ENCODE results near the gene TMEM108.

Gene TMEM108

DNA sequence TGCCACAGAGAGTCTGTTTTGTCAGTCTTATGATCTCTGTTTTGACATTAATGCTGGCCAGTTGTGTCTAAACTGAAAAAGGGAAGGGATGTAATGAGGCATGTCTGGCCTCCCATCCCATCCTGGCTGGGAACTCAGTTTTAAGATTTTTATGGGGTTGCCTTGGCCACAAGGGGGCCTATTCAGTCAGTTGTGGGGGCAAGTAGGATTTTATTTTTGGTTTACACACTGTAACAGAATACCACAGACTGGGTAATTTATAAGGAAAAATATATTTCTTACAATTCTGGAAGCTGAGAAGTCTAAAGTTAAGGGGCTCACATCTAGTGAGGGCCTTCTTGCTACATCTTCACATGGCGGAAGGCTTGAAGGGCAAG is 129.8 kb downstream of the TMEM108 start:
- DNase-seq: no peak

DNA sequence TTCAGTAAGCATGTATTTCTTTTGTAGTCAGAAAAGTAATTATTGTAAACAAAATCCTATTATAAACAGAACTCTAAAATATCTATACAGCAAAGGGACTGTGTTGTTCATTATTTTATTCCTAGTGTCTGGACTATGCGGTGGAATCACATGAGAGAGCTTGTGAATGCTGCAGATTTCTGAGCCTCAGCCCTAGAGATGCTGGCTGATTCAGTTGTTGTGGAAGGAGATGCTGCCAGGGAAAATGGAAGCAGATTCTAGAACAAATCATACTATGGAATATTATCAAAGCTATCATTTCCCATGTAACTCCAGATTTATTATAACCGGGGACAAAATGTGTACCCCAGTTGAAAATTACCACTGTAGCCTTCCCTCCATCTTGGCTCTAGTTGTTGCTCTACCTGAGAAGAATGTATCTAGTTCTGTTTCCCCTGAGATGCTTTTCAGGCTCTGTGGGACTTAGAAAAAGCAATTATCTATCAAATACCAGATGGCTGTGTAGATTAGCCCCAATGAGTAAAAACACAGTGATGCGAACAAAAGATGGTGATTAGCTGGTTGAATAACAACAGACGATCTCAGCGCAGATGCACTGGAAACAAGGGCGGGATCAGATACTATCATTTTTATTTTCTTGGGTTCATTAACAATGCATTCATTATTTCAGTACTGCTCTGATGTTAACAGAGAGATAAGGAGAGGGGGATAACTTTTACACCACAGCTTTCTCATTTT is 131.3 kb downstream of the TMEM108 start:
- DNase-seq: peak; percentile 67

GRCh38 chr3:133171831-133172230 is 133.6 kb downstream of the TMEM108 start:
- no peak for DNase-seq

DNA sequence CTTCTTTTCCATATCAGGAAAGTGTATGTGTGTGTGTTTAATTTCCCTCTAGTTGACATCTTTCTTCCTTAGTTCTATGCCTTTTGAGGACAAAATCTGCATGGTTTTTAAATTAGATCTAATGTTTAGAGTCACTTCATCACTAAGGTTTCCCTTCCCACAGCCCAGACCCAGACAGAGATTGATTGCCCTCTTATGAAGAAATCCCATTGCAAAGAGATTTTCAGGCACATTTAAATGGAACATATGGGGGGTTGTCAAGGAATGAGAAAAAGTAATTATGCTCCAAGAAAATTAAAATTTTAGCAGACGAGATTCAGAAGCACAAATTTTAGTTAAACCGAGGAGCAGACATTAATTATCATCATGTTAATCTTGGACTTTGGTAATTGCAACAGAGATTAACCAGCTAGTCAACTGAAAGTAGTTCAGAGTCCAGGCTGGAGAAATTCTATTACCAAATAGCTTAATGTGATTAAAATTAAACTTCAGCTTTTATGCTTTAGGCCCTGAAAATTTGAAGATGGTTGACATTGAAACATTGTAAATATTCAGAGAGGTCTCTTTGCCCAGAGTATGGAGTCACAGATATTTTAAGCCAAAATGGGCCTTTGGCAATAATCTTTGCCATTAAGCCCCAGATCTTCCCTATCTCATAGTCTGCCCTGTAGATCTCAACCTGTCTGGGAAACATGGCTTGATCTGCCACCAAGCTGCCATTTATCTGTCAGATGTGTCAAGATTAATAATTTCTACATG is 143.4 kb downstream of the TMEM108 start:
- DNase-seq: no peak

- DNase-seq: no peak
Measured at GRCh38 chr3:133187870-133188379, 149.7 kb downstream of the TMEM108 start.

DNA sequence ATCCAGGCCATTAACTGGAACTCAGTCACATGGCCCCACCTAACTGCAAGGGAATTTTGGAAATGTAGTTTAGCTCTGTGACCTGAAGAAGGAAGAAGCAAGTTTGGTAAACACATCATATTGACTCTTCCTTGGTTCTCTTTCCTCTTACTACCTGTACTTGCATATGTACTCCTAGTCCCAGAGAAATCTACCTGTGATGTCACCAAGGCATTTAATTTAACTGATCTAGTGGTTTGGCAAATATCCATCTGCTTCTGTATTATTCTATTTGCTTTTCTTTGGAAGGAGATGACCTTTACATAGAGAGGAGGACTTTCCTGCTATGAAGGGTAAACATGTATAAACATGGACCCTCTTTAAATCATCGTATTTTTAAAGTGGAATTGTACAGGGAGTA is 150.8 kb downstream of the TMEM108 start:
- DNase-seq: no peak

DNA sequence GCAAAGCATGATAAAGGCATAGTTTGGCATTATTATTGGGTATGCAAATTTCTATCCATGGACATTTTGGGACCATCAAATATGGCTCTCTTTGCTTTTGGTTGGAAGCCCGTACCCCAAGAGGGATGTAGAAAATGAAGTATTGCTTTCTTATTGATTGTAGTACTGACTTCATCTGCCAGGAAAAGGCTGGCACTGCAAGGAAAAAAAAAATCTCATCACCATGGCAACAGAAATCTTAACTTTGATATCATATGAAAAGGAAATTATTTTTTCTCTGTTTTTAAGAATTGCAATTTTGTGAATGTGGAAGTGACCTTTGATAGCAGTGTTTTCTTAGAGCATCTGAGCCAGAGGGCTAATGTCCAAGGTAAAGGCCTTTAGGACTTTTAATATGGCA is 151.7 kb downstream of the TMEM108 start:
- no peak for DNase-seq

GRCh38 chr3:133191818-133192217 is 153.6 kb downstream of the TMEM108 start:
- DNase-seq: peak; percentile 16

- DNase-seq: no peak
Measured at GRCh38 chr3:133192363-133192945, 154.3 kb downstream of the TMEM108 start.

- no peak for DNase-seq
Measured at GRCh38 chr3:133192967-133193366, 154.8 kb downstream of the TMEM108 start.

- DNase-seq: no peak
Measured at GRCh38 chr3:133196527-133196926, 158.3 kb downstream of the TMEM108 start.

DNA sequence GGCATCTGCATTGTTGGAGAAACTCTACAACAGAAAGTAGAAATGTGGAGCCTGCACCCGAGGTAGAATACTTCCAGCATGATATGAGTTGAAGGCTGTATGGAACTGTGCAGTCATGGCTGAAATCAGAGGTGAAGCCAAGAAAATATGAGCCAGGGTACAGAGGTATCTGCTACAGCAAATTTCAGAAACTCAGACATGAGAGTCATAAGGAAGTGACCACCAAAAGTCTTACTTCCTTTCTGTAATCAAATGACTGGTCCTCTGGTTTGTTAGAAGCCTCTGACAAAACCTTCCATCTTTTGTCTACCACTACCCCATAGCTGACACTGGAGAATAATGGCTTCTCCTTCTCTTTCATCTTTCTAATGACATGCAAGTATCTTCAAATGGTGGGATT is 159.4 kb downstream of the TMEM108 start:
- DNase-seq: no peak

- DNase-seq: no peak
Measured at GRCh38 chr3:133206921-133207320, 168.7 kb downstream of the TMEM108 start.

- DNase-seq: no peak
Measured at GRCh38 chr3:133208184-133208583, 170.0 kb downstream of the TMEM108 start.

DNA sequence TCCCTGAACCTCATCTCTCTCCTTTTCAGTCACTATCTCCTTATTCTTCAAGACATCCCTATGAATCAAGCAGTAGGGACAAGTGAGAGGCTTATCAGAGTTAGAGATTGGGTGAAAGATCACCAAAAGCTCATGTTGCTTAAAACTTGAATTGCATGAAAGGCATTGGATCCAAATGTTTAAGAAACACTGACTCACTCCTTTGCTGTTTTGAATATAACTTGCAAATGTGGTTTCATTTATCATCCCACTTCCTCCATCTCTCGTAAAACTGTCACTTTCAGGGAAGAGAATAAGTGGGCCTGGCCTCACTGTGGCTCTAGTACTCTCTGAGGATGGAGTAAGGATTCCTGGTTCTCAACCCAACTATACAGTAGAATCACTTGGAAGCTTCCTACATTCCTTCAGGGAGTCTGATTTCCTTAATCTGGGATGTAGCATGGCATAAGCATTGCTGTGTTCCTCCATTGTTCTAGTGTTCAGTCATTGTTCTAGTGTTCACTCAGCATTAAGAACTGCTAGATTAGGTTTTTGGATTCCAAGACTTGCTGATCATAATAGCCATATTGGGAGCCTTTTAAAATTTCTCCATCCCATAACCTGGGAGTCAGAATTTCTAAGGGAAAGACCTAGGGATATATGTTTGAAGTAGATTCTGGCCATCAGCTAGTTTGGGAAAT is 171.8 kb downstream of the TMEM108 start:
- DNase-seq: peak; percentile 26

DNA sequence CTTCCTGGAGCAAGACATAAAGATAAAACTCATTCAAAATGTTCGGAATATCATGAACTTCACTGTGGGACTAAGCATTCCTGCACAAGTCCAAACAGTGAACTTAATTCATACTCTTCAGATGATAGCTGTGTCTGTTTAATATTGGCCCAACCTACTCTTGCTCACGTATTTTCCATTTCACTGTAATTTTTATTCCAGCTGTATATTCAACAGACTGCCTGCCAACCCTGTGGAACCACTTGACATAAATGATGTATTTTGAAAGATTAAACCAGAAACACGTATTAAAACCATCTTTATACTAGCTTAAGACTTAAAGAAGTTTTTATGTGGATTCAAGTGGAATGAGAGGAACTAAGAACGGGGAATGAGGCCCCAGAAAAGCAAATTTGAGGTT is 172.5 kb downstream of the TMEM108 start:
- peak; percentile 44 for DNase-seq

GRCh38 chr3:133211449-133211848 is 173.3 kb downstream of the TMEM108 start:
- DNase-seq: peak; percentile 50

- no peak for DNase-seq
Measured at GRCh38 chr3:133211856-133212255, 173.7 kb downstream of the TMEM108 start.

DNA sequence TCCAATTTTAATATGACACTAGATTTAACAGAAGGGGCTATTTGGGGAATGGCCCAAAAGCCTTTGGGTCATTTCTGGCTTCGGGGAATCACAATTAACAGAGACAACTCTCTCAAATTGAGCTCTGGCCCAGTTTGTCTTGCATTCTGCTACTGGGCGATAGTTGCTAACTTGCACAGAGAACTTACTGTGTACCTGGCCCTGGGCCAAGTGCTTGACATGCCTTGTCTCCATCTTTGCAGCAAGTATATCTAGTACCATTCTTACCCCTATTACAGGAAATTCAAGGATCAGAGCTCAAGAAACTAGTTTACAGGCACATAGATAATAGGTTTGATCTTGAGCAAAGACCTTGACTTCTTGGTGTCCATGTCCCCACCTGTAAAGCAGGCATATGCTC is 175.7 kb downstream of the TMEM108 start:
- DNase-seq: no peak

DNA sequence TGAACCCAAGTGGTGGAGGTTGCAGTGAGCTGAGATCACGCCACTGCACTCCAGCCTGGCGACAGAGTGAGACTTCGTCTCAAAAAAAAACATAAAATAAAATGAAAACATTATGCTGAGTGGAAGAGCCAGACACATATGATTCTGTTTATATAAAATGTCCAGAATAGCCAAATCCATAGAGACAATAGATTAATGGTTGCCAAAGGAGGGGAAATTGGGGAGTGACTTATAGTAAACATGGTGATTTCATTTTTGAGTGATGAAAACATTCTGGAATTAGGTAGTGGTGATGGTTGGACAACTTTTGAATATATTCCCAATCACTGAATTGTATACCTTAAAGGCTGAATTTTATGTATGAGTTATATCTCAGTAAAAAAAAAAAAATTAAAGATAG is 189.6 kb downstream of the TMEM108 start:
- DNase-seq: no peak

DNA sequence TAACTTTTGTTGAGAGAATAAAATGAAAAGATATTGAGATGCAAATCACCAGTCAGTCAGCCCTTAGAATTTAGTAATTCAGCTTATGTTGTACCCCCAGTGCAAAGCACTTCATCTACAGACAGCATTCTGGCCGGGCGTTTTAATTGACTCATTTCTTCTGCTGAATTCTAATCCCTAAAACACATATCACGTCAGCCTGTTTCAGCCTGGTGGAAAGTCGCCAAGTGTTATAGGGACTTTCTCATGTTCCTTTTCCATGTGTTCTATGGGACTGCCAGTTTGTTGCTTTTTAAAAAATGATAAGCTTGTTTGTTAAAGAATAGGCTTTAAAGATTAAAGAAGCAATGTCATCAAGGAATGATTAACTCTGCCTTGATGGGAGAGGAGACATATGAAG is 192.0 kb downstream of the TMEM108 start:
- no peak for DNase-seq

GRCh38 chr3:133236901-133237300 is 198.7 kb downstream of the TMEM108 start:
- no peak for DNase-seq

GRCh38 chr3:133237380-133237779 is 199.2 kb downstream of the TMEM108 start:
- DNase-seq: peak; percentile 69
